Subcutaneous adipose tissue (tissue), 4 donors: ENCODE results near the gene ZDHHC8. TPM values are rescaled to one million over a fixed set of nuclear protein-coding genes. Genes with fewer than 3 reads are reported as not detected.

ENCODE experiments used
- total RNA-seq, 4 donors: library from RNA; depleted of rRNA; stranded (reverse); fragments of >200 nt; gene quantifications; one replicate each; pipeline ENCODE4 v1.1.0, GENCODE V29; 2016
- TF ChIP-seq, protein P1 (sequence below): fragments of 450-650 bp; IDR thresholded peaks from one replicate; pipeline ENCODE4 v1.5.1; 2016; ENCODE audit warnings: low read depth, mild to moderate bottlenecking, control low read depth, antibody characterized with exemption, moderate library complexity

The ZDHHC8 gene
- total RNA-seq, 4 donors from 2014 or later: 7.0 to 32.2 (median 11.0) TPM

DNA sequence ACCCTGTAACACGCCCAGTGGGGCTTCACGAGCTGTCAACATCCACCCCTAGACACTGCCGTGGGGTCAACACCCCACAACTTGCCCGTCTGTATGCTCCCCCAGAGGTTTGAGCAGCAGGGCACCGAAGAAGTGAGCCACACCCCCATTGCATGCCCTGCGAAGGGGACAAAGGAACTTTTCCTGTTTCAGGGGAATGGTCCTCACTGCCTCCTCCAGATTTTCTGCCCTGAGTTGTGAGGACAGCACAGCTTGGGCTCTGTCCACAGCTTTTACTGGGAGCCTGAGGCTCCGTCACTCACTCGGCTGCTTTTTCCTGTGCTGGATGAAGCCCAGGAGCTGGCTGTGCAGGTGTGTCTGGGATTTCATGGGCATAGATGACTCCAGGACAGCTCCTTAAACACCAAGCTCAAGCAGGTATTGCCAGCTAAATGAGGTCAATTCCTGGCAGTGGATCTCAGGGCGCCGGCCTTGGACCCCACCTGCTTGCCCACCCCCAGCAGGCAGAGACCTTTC lies 59.5 kb downstream of the ZDHHC8 start:
- TF ChIP-seq, protein P1, sequence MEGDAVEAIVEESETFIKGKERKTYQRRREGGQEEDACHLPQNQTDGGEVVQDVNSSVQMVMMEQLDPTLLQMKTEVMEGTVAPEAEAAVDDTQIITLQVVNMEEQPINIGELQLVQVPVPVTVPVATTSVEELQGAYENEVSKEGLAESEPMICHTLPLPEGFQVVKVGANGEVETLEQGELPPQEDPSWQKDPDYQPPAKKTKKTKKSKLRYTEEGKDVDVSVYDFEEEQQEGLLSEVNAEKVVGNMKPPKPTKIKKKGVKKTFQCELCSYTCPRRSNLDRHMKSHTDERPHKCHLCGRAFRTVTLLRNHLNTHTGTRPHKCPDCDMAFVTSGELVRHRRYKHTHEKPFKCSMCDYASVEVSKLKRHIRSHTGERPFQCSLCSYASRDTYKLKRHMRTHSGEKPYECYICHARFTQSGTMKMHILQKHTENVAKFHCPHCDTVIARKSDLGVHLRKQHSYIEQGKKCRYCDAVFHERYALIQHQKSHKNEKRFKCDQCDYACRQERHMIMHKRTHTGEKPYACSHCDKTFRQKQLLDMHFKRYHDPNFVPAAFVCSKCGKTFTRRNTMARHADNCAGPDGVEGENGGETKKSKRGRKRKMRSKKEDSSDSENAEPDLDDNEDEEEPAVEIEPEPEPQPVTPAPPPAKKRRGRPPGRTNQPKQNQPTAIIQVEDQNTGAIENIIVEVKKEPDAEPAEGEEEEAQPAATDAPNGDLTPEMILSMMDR: no peak

DNA sequence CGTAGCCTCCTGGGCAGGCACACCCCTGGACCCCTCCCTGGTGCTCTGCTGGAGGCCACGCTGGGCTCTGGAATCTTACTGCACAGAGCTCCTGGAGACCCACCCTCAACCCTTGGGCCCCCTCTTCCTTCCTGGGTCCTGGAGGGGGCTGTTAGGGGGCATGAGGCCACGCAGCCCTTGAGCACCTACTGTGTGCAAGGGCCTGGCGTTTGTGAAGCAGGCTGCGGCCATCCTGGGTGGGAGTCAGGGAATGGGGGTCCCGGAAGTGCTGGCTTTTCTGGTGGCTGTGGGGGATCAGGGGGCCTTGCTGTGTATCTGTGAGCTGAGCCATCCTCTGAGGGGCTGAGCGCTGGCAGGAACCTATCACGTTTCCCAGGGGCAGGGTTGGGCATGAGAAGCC lies 60.2 kb downstream of the ZDHHC8 start:
- TF ChIP-seq, protein P1: no peak

DNA sequence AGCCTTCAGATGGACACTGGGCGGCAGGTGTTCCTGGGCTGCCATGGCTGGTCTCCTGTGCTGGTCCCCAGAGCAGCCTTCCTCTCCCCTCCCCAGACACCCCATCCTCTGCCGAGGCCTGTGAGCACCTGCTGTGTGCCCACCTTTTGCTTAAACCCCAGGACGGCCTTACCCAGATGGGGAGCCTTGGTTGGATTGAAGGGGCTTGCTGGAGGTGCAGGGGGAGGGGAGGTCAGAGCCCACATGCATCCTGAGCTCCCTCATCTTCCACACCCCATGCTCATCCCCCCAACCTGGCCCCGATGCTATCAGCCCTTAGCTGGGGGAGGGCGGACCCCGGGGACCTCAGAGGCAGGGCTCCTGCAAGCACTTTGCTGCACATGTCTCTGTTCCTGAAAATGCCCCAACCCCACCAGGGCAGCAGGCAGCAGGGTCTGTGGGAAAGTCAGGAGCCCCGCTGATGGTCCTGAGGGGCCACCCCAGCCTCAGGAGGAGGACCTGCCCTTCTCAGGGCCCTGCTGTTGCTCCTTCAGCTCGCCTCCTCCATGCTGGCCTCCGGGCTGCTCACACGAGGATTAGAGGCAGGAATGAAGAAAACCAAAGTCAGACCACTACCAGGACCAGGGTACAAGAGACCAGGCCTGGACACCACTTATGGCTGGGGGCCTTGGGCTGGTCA lies 60.8 kb downstream of the ZDHHC8 start:
- TF ChIP-seq, protein P1: no peak

DNA sequence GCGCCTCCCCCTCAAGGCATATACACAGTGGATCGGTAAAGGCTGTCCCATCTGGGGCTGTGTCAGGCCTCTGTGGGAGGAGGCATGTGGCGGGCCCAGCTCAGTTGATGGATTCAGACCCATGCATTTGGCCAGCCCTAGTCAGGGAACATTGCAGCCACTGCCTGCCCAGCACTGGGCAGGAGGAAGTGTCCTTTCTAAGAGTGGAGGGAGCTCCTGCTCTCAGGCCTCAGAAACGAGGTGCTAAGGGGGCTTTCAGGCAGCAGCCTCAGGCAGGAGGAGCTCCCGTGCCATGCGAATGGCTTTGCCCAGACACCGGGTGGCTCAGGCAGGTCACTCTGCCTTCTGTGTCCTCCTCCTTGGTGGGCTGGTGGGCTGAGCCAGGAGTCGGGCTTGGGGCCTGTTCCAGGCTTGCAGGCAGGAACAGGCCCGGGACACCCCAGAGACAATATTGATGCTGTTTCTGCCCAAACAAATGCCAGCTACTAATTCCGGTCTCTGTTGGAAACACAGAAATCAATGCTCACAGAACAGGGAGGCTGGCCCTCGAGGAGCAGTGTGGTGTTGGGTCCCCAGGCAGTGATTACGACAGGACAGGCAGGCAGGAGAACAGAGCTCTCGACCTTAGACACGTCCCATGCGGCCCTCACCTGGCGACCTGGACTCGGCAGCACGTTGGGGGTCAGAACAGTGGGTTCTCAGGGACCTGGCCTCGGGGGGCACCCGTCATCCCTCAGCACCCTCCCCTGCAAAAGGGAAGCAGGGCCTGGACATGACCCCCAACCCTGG lies 61.6 kb downstream of the ZDHHC8 start:
- TF ChIP-seq, protein P1: no peak

DNA sequence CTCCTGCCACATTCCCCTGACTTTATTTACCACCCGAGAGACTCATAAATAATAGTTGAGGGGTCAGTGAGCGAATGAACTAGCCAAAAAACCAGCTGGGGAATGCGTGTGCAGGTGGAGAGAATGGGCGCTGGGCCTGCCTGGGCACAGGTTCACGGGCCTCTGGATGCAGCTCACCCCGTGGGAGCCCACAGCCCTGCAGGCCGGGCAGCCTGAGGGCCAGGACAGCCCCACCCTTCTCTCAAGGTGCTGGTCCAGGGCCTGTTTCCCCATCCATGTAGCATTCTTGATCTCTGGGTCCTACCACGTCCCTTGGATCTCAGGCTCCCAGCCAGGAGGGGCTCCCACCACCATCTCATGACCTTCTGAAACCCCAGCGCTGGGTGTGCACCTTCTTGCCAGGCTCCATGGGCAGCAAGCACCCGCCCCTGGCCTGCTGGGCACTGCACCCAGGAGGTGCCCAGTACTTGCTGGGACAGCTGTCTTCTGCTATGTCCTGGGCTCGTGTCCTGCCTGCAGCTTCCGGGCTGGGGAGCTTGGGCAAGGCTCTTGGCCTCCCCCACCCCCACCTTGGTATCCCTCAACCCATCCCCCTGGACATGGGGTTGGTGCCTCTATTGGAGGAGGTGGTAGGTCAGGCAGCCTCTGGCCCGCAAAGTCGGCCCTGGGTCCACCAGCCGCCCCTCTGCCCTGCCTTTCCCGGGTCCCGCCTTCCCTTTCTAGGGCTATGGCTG lies 62.3 kb downstream of the ZDHHC8 start:
- TF ChIP-seq, protein P1: no peak

DNA sequence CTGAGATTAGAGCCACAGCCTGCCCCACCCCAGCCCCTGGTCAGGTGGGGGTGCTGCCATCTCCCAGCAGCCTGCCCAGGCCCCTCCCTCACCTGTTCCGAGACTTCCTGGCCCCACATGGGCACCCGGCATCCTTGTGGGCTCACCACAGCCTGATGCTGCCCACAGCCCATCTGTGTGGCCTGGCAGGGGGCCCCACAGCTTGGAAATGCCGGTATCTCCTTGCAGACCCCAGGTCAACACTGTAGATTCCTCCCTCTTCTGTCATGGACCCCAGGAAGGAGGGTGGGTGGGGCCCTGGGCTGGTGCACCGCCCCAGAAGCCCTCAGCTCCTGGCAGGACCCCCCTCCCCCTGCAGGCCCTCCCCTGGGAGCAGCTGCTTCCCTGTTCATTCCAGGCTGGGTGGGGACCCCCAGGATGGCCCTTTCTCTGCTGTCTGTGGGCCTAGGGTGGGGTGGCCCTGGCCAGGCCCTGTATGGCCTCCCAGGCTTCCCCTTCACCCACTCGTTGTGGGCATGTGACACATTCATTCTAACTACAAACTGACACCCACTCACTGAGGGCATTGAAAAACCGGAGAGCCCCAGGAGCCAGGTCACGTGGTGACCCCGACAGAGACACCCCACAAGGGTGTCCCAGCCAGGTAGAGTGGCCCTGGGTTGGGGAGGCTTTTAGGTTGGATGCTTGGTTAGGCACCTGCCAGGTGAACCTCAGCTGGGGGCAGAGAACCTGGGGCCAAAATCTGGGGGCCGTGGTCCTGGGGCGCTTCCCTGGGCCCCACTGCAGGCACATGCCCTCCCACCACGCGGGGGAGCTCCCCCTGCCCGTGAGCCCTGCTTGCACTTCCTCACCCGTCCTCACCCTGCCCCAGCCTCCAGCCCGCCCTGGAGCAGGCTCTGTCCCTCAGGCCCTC lies 63.3 kb downstream of the ZDHHC8 start:
- TF ChIP-seq, protein P1: no peak
